A549 (cell line): ENCODE data around the gene TMEM80. TPM values are rescaled to one million over a fixed set of nuclear protein-coding genes. Genes with fewer than 3 reads are reported as not detected.

ENCODE experiments used
- ATAC-seq, 2 experiments: fragments of 200-7000 bp in 1 of 2; fragments of >200 bp in 1 of 2; cut with Nextera tagmentation in 1 of 2; cut with Tn5 transposase in 1 of 2; 3 replicates each; pipeline versions ENCODE4 v1.8.0 to v1.9.1; 2018 to 2020; ENCODE audit warnings: mild to moderate bottlenecking in 1 of 2, moderate library complexity in 1 of 2
- CTCF ChIA-PET: fragments of 300-600 bp; sonication (Branson Sonifier 250); formaldehyde crosslinking; extraction: SDS; loops from one replicate; lab custom pipeline; 2021; ENCODE audit warnings: antibody characterized with exemption, inconsistent platforms; lab: Yijun Ruan, JAX
- POLR2A ChIA-PET: fragments of 350-600 bp; formaldehyde crosslinking; extraction: SDS; loops from one replicate; lab custom pipeline; 2021; ENCODE audit warnings: antibody characterized with exemption, inconsistent platforms; lab: Yijun Ruan, JAX
- DNase-seq, 2 experiments: peaks; one replicate each; pipeline versions ENCODE4 v3.0.0 to v3.0.0-alpha.2; 2011 to 2016; ENCODE audit warnings: low read depth in 1 of 2, low spot score in 1 of 2
- FAIRE-seq: peaks from 2 replicates; lab custom pipeline; 2011; peaks lifted over from hg19 to GRCh38; lab: Jason Lieb, UNC
- H3K27ac ChIP-seq, 2 experiments: fragments of >200 bp; sonication (Bioruptor Twin); formaldehyde crosslinking; 3 replicates each; pipeline ENCODE4 v1.5.1; 2016 to 2017
- H3K4me1 ChIP-seq: fragments of >200 bp; sonication (Bioruptor Twin); formaldehyde crosslinking; 3 replicates; pipeline ENCODE4 v1.6.1; 2016
- H3K4me2 ChIP-seq: fragments of >200 bp; sonication (Bioruptor Twin); formaldehyde crosslinking; 3 replicates; pipeline ENCODE4 v1.6.1; 2016
- H3K4me3 ChIP-seq: fragments of >200 bp; sonication (Bioruptor Twin); formaldehyde crosslinking; 3 replicates; pipeline ENCODE4 v1.5.1; 2016
- H3K9me3 ChIP-seq: fragments of >200 bp; sonication (Bioruptor Twin); formaldehyde crosslinking; 3 replicates; pipeline ENCODE4 v1.6.1; 2016
- BHLHE40 ChIP-seq: IDR thresholded peaks from 2 replicates; pipeline ENCODE4 v1.6.1; 2012; ENCODE audit warnings: low read depth, low read length, inconsistent platforms
- CBX8 ChIP-seq: fragments of 200-600 bp; sonication (generic); IDR thresholded peaks from 2 replicates; pipeline ENCODE4 v1.6.1; 2016
- CTCF ChIP-seq: fragments of >200 bp; sonication (Bioruptor Twin); formaldehyde crosslinking; IDR thresholded peaks from 3 replicates; pipeline ENCODE4 v1.5.1; 2016
- EHMT2 ChIP-seq: fragments of 200-600 bp; sonication (generic); IDR thresholded peaks from 2 replicates; pipeline ENCODE4 v1.6.1; 2016; ENCODE audit warnings: antibody characterized with exemption, low read depth, mild to moderate bottlenecking, moderate library complexity
- ESRRA ChIP-seq: fragments of 150-350 bp; IDR thresholded peaks from 2 replicates; pipeline ENCODE4 v1.6.1; 2014; ENCODE audit warnings: mild to moderate bottlenecking, low read length, borderline replicate concordance
- FOSB ChIP-seq: fragments of 250-450 bp; sonication (Bioruptor Pico); IDR thresholded peaks from 2 replicates; pipeline ENCODE4 v1.5.0; 2020; ENCODE audit warnings: mild to moderate bottlenecking, moderate library complexity
- FOSL2 ChIP-seq, 2 experiments: fragments of 450-650 bp in 1 of 2; fragments of >200 bp in 1 of 2; sonication (Bioruptor Twin) in 1 of 2; formaldehyde crosslinking; IDR thresholded peaks; 2 replicates each; pipeline versions ENCODE4 v1.5.0 to v1.6.1; 2016 to 2020; ENCODE audit warnings: mild to moderate bottlenecking in 1 of 2, moderate library complexity in 1 of 2
- GATA3 ChIP-seq: IDR thresholded peaks from 2 replicates; pipeline ENCODE4 v1.6.1; 2012; ENCODE audit warnings: borderline replicate concordance
- HEYL ChIP-seq: fragments of 250-450 bp; sonication (Bioruptor Pico); IDR thresholded peaks from 2 replicates; pipeline ENCODE4 v1.8.0; 2021; ENCODE audit warnings: mild to moderate bottlenecking, moderate library complexity
- HOXB13 ChIP-seq: fragments of 250-450 bp; sonication (Bioruptor Pico); IDR thresholded peaks from 2 replicates; pipeline ENCODE4 v1.5.0; 2020; ENCODE audit warnings: low read depth, mild to moderate bottlenecking, moderate library complexity
- HOXB5 ChIP-seq: fragments of 250-450 bp; sonication (Bioruptor Pico); IDR thresholded peaks from 2 replicates; pipeline ENCODE4 v1.5.0; 2020; ENCODE audit warnings: mild to moderate bottlenecking, moderate library complexity
- JUN ChIP-seq, 2 experiments: fragments of >200 bp; sonication (Bioruptor Twin); formaldehyde crosslinking; IDR thresholded peaks; 2 replicates in 1 of 2; 3 replicates in 1 of 2; pipeline ENCODE4 v1.6.1; 2016 to 2017
- KDM1A ChIP-seq: fragments of 200-600 bp; sonication (generic); IDR thresholded peaks from 2 replicates; pipeline ENCODE4 v1.6.1; 2016; ENCODE audit warnings: low read depth, mild to moderate bottlenecking
- MAX ChIP-seq: IDR thresholded peaks from 2 replicates; pipeline ENCODE4 v1.6.1; 2012
- MYC ChIP-seq: IDR thresholded peaks from 2 replicates; pipeline ENCODE4 v1.6.1; 2012; ENCODE audit warnings: mild to moderate bottlenecking, inconsistent platforms, low read length, improper control_type of control experiment, borderline replicate concordance
- NPAS2 ChIP-seq: fragments of 250-450 bp; sonication (Bioruptor Pico); IDR thresholded peaks from 2 replicates; pipeline ENCODE4 v1.8.0; 2022; ENCODE audit warnings: mild to moderate bottlenecking, moderate library complexity, borderline replicate concordance
- PBX3 ChIP-seq: IDR thresholded peaks from 2 replicates; pipeline ENCODE4 v1.6.1; 2012
- SMC3 ChIP-seq: fragments of >200 bp; sonication (Bioruptor Twin); formaldehyde crosslinking; IDR thresholded peaks from 3 replicates; pipeline ENCODE4 v1.6.1; 2018; ENCODE audit warnings: inconsistent platforms
- TFCP2L1 ChIP-seq: fragments of 250-450 bp; sonication (Bioruptor Pico); IDR thresholded peaks from 2 replicates; pipeline ENCODE4 v1.5.0; 2021; ENCODE audit warnings: mild to moderate bottlenecking
- ZFP36 ChIP-seq: fragments of 450-650 bp; IDR thresholded peaks from 2 replicates; pipeline ENCODE4 v1.6.1; 2014; ENCODE audit warnings: borderline replicate concordance; ENCODE audit not compliant: partially characterized antibody
- WGBS: methylation state at CpG from one replicate; pipeline ENCODE4 v1.1.6; 2017; ENCODE audit errors: missing lambda C conversion rate; 5-methylcytosine and 5-hydroxymethylcytosine counted together
- polyA plus RNA-seq, 4 experiments: library from polyadenylated mRNA; depleted of rRNA in 3 of 4; stranded (reverse); fragments of >200 nt; fragmentation: RNase III in 1 of 4; extraction: RNeasy Plus Mini Kit Qiagen cat#74134 plus additional on column Dnase treatment in 1 of 4; gene quantifications; 2 replicates in 3 of 4; 3 replicates in 1 of 4; pipeline ENCODE4 v1.2.3, GENCODE V29; 2011 to 2017

The TMEM80 gene
- polyA plus RNA-seq, 2 of the 4 experiments (the other 2 are of a cell fraction): 10.8 to 15.2 TPM

GRCh38 chr11:655036-655726, 40.4 kb upstream of the TMEM80 start (continued):
- TF ChIP-seq PBX3 (no peak), FOSL2 (IDR thresholded peaks at IDR 0.05) (no peak), FOSL2 (CRISPR knock-in tag; IDR thresholded peaks at IDR 0.05) (no peak; the same call in 1 of the 2 replicates), KDM1A (no peak), HOXB5 (CRISPR knock-in tag) (no peak), EHMT2 (no peak), ESRRA (no peak), TFCP2L1 (CRISPR knock-in tag) (no peak)

- Histone ChIP-seq H3K9me3 (no peaks in the 10 kb centered on the region), H3K4me1 (peaks cover 14% of the 10 kb centered on the region), H3K27ac (no peak overlapping the region), H3K4me2 (no peak overlapping the region), H3K4me3 (no peak overlapping the region)
- FAIRE-seq (no peak), DNase-seq (no peak), ATAC-seq (no peak; a peak in 1 of 6 replicates)
- TF ChIP-seq JUN (IDR thresholded peaks at IDR 0.05): no peak
- no peak for TF ChIP-seq NPAS2 (CRISPR knock-in tag)
- TF ChIP-seq MAX: no peak
- no peak for TF ChIP-seq HOXB13 (CRISPR knock-in tag)
- TF ChIP-seq CBX8: no peak
- no peak for TF ChIP-seq MYC
- TF ChIP-seq GATA3: no peak
- no peak for TF ChIP-seq FOSB
- WGBS: 96% methylated on average over 12 of the region's 14 CpGs
- POLR2A ChIA-PET: interaction anchor here (0.7 to 1.3 kb wide), 3 partner anchors 13 to 1496 kb away, joined by 3 read pairs; no protein-coding TSS in a partner anchor
- CTCF ChIA-PET: interaction anchor here (0.7 to 3.8 kb wide), 6 partner anchors 9 to 102 kb away, joined by 3 to 21 read pairs (median 6); partner anchors contain the start of genes DEAF1 and TMEM80
These were observed 39.2 kb upstream of the TMEM80 start for GRCh38 chr11:656426-656825.

- no peak for FAIRE-seq
- no peak for DNase-seq
- ATAC-seq: no peak; a peak in 1 of 6 replicates
- H3K4me1 ChIP-seq: peaks cover 14% of the 10 kb centered on the region
- 88% methylated on average over 7 of the region's 7 CpGs for WGBS
- TF ChIP-seq JUN (IDR thresholded peaks at IDR 0.05) (no peak), HEYL (CRISPR knock-in tag) (no peak), PBX3 (no peak), FOSL2 (IDR thresholded peaks at IDR 0.05) (no peak), FOSL2 (CRISPR knock-in tag; IDR thresholded peaks at IDR 0.05) (no peak)
- H3K9me3 ChIP-seq: no peaks in the 10 kb centered on the region
- no peak overlapping the region for H3K27ac ChIP-seq
- CTCF ChIA-PET: interaction anchor here (0.6 to 3.8 kb wide), 7 partner anchors 8 to 102 kb away, joined by 3 to 21 read pairs (median 5); partner anchors contain the start of genes DEAF1 and TMEM80
- POLR2A ChIA-PET: interaction anchor here (0.7 to 1.3 kb wide), 2 partner anchors 12 to 50 kb away, joined by 3 read pairs; no protein-coding TSS in a partner anchor
- H3K4me2 ChIP-seq: no peak overlapping the region
- no peak overlapping the region for H3K4me3 ChIP-seq
These were observed 38.8 kb upstream of the TMEM80 start for GRCh38 chr11:656866-657265.

- ChIA-PET CTCF (interaction anchor here (1.2 to 3.7 kb wide), 4 partner anchors 11 to 103 kb away, joined by 3 to 10 read pairs (median 4); partner anchors contain the start of genes DEAF1 and TMEM80), POLR2A (interaction anchor here (1.3 kb wide), 1 partner anchor 49 kb away, joined by 3 read pairs; no protein-coding TSS in a partner anchor)
- DNase-seq: no peak
- Histone ChIP-seq H3K4me2 (no peak overlapping the region), H3K4me1 (peaks cover 14% of the 10 kb centered on the region), H3K27ac (no peak overlapping the region), H3K4me3 (no peak overlapping the region), H3K9me3 (no peaks in the 10 kb centered on the region)
- no peak for TF ChIP-seq SMC3
- no peak for TF ChIP-seq ZFP36
- TF ChIP-seq BHLHE40: no peak
- TF ChIP-seq CTCF: no peak
- no peak for TF ChIP-seq NPAS2 (CRISPR knock-in tag)
- TF ChIP-seq TFCP2L1 (CRISPR knock-in tag): no peak
- no peak for FAIRE-seq
- ATAC-seq: no peak
- WGBS: 85% methylated on average over 14 of the region's 14 CpGs
These were observed 37.9 kb upstream of the TMEM80 start for GRCh38 chr11:657691-658126.
